Right lobe of liver (tissue), 6 donors: ENCODE measurements around the gene ERICH2. TPM values are rescaled to one million over a fixed set of nuclear protein-coding genes. Genes with fewer than 3 reads are reported as not detected.

ENCODE experiments used
- ATAC-seq, 4 donors: fragments of 200-7000 bp; cut with Tn5 transposase; one replicate each; pipeline ENCODE4 v1.9.1; 2020; ENCODE audit warnings: mild to moderate bottlenecking in 4 of 4, moderate library complexity in 4 of 4
- DNase-seq, 3 donors: peaks; one replicate each; pipeline ENCODE4 v3.0.0-alpha.2; 2020
- H3K27ac ChIP-seq, 3 donors: fragments of 200-600 bp; one replicate each; pipeline ENCODE4 v1.8.0; 2022
- H3K27me3 ChIP-seq, 2 donors: fragments of 200-600 bp; one replicate each; pipeline ENCODE4 v1.8.0; 2022
- H3K36me3 ChIP-seq, 4 donors: fragments of 200-600 bp; sonication (generic) in 1 of 4; one replicate each; pipeline versions ENCODE4 v1.5.1 to v1.8.0; 2017 to 2022; ENCODE audit warnings: control low read depth in 1 of 4
- H3K4me1 ChIP-seq, 4 donors: fragments of 200-600 bp; sonication (generic) in 1 of 4; one replicate each; pipeline versions ENCODE4 v1.5.1 to v1.8.0; 2017 to 2022; ENCODE audit warnings: control low read depth in 1 of 4
- H3K4me3 ChIP-seq, 3 donors: fragments of 200-600 bp; one replicate each; pipeline ENCODE4 v1.8.0; 2022
- H3K9me3 ChIP-seq, 4 donors: fragments of 200-600 bp; sonication (generic) in 1 of 4; one replicate each; pipeline versions ENCODE4 v1.5.1 to v1.8.0; 2017 to 2022; ENCODE audit warnings: control low read depth in 1 of 4
- POLR2A ChIP-seq: fragments of 450-650 bp; IDR thresholded peaks from one replicate; pipeline ENCODE4 v1.6.1; 2017; ENCODE audit warnings: antibody characterized with exemption, mild to moderate bottlenecking
- WGBS: methylation state at CpG from one replicate; pipeline ENCODE4 v1.1.6; 2018; ENCODE audit warnings: low coverage, low lambda C conversion rate; ENCODE audit not compliant: insufficient coverage; ENCODE audit errors: missing lambda C conversion rate; 5-methylcytosine and 5-hydroxymethylcytosine counted together
- intact Hi-C, 2 donors: fragments of 100-400 bp; cut with DNase I; formaldehyde crosslinking; loops; one replicate each; pipeline versions ENCODE4 v1.11.2 to v1.14.1; 2022
- total RNA-seq, 6 experiments: library from RNA; depleted of rRNA in 2 of 6; stranded (reverse); fragments of >200 nt in 2 of 6; fragmentation: NEBNext Ultra II Directional in 3 of 6; extraction: Animal tissue kit (Norgen Biotek cat#: 25700) in 3 of 6; gene quantifications; one replicate each; pipeline versions ENCODE4 v1.1.0 to v1.2.4, GENCODE V29; 2016 to 2023
- TF ChIP-seq, protein P1 (sequence below), 4 donors: fragments of 200-600 bp in 3 of 4; fragments of 450-650 bp in 1 of 4; IDR thresholded peaks; one replicate each; pipeline versions ENCODE4 v1.5.1 to v1.8.0; 2016 to 2022; ENCODE audit warnings: antibody characterized with exemption in 4 of 4, mild to moderate bottlenecking in 2 of 4
- donor health status: DM: no; HTN: yes; CAD: no.
- donor health status: DM: no; HTN: no; CAD: no.
- donor health status: DM: no; HTN: no; CAD: no.
- donor health status: DM: no; HTN: yes; CAD: no.
- donor health status: DM: no; HTN: yes; CAD: no.

Gene ERICH2
- total RNA-seq, 6 experiments from 2014 or later, result 0.53 to 1.2 (median 1.1) TPM; not detected in 3

- ATAC-seq, result no peak
- H3K27me3 ChIP-seq, result no peaks in the 10 kb centered on the region
- TF ChIP-seq POLR2A, result no peak
- TF ChIP-seq, protein P1, sequence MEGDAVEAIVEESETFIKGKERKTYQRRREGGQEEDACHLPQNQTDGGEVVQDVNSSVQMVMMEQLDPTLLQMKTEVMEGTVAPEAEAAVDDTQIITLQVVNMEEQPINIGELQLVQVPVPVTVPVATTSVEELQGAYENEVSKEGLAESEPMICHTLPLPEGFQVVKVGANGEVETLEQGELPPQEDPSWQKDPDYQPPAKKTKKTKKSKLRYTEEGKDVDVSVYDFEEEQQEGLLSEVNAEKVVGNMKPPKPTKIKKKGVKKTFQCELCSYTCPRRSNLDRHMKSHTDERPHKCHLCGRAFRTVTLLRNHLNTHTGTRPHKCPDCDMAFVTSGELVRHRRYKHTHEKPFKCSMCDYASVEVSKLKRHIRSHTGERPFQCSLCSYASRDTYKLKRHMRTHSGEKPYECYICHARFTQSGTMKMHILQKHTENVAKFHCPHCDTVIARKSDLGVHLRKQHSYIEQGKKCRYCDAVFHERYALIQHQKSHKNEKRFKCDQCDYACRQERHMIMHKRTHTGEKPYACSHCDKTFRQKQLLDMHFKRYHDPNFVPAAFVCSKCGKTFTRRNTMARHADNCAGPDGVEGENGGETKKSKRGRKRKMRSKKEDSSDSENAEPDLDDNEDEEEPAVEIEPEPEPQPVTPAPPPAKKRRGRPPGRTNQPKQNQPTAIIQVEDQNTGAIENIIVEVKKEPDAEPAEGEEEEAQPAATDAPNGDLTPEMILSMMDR (IDR thresholded peaks at IDR 0.05), result no peak
- intact Hi-C loops, result no loop called here
- 69% methylated on average over 4 of the region's 6 CpGs for WGBS
- H3K9me3 ChIP-seq, result no peaks in the 10 kb centered on the region
- no peak overlapping the region for H3K27ac ChIP-seq
- no peak for DNase-seq
- H3K4me1 ChIP-seq, result peaks cover 0 to 9% (median 2%) of the 10 kb centered on the region in 4 donors
- H3K4me3 ChIP-seq, result no peak overlapping the region
- no peaks in the 10 kb centered on the region for H3K36me3 ChIP-seq
These were observed 27.2 kb upstream of the ERICH2 start for GRCh38 chr2:170742896-170743529.

DNA sequence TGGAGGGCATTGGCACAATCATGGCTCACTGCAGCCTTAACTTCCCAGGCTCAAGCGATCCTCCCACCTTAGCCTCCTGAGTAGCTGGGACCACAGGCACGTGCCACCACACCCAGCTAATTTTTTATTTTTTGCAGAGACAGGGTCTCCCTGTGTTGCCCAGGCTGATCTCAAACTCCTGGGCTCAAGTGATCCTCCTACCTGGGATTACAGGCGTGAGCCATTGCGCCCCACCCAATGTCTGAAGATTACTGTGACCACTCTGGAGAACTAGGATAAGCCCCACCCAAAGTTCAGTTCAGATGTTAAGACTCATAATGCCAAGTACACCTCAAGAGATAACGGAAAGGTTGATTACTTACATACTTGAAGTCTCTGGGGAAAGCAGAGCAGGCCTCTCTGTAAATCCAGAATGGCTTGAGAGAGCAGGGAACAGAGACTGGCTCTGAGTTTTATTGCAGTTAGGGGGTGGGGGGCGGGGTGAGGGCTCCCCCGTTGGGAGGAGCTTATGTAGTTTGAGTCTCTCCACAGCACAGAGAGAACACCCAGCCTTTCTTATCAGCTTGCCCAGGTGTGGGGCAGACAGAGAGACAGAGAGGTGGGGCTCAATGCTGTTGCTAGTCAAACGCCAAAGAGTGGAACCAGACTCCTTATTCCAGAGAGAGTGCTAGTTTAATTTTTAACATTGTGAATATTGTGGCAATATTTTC, 26.5 kb upstream of the ERICH2 start:
- no peak for TF ChIP-seq POLR2A
- TF ChIP-seq, protein P1 (IDR thresholded peaks at IDR 0.05), result no peak
- Histone ChIP-seq H3K36me3 (no peaks in the 10 kb centered on the region), H3K27ac (peak overlapping the region in 2 of 3 donors; percentile 32 to 56), H3K4me1 (peaks cover 0 to 9% (median 2%) of the 10 kb centered on the region in 4 donors), H3K27me3 (no peaks in the 10 kb centered on the region), H3K4me3 (peak overlapping the region in 2 of 3 donors; percentile 22 to 40), H3K9me3 (no peaks in the 10 kb centered on the region)
- 48% methylated on average over 7 of the region's 8 CpGs for WGBS
- intact Hi-C loops, result no loop called here
- DNase-seq (no peak), ATAC-seq (peak; percentile 46 to 78 (median 60))

DNA sequence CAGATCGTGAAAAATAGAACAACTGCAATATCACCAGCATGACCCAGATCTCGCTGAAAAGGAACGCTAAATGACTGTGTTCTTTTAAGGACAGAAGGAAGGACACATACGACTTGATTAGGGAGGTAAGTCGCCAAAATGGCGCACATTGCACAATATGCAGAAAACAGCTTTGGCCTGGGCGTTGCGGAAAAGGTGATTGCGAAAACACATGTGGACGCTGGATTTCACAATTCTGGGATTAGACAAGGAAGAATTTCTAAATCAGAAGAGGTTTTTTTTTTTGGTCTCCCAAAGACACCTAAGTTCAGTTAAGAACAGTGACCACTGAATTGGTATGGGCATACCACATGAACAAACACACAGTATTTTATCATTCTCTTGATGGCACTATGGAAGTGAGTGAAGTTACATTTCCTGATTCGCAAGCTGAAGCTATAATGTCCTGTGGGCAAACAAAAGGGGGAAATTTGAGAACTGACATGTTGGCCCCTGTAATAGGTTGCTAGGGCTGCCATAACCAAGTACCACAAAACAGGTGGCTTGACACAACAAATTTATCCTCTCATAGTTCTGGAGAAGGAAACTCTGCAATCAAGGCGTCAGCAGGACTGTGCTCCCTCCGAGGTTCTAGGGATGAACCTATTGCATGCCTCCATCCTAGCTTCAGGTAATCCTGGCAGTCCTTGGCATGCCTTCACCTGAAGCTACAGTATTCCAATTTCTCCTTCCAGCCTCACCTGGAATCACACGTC, 25.8 kb upstream of the ERICH2 start:
- H3K4me3 ChIP-seq, result peak overlapping the region in 2 of 3 donors; percentile 22 to 40
- DNase-seq, result peak; percentile 66 to 85 (median 68)

GRCh38 chr2:170745305-170745704, 24.9 kb upstream of the ERICH2 start:
- no peaks in the 10 kb centered on the region for H3K36me3 ChIP-seq
- no peaks in the 10 kb centered on the region for H3K9me3 ChIP-seq
- H3K27me3 ChIP-seq, result no peaks in the 10 kb centered on the region
- intact Hi-C loops, result no loop called here
- H3K4me3 ChIP-seq, result no peak overlapping the region
- ATAC-seq (no peak), DNase-seq (no peak)
- 50% methylated on average over 6 of the region's 6 CpGs for WGBS
- H3K27ac ChIP-seq, result no peak overlapping the region
- H3K4me1 ChIP-seq, result peaks cover 0 to 9% (median 2%) of the 10 kb centered on the region in 4 donors
- TF ChIP-seq, protein P1 (IDR thresholded peaks at IDR 0.05), result no peak
- TF ChIP-seq POLR2A, result no peak

More for the DNA sequence above, 25.8 kb upstream of the ERICH2 start:
- peak overlapping the region in 2 of 3 donors; percentile 32 to 56 for H3K27ac ChIP-seq
- peaks cover 0 to 9% (median 2%) of the 10 kb centered on the region in 4 donors for H3K4me1 ChIP-seq
- no peaks in the 10 kb centered on the region for H3K27me3 ChIP-seq
- intact Hi-C loops, result no loop called here
- no peaks in the 10 kb centered on the region for H3K9me3 ChIP-seq
- 38% methylated on average over 13 of the region's 14 CpGs for WGBS
- TF ChIP-seq POLR2A, result no peak
- TF ChIP-seq, protein P1 (IDR thresholded peaks at IDR 0.05), result no peak
- peak; percentile 66 to 91 (median 83) for ATAC-seq
- no peaks in the 10 kb centered on the region for H3K36me3 ChIP-seq
